Mesendoderm (in vitro differentiated cells): Measurements from ENCODE around the gene C1GALT1.

Source experiments
- DNase-seq: peaks from one replicate; pipeline ENCODE4 v3.0.0; 2013
- H2AK5ac ChIP-seq: 2 replicates; pipeline ENCODE4 v1.6.1; 2013; ENCODE audit warnings: low read length, inconsistent platforms
- H2BK120ac ChIP-seq: 2 replicates; pipeline ENCODE4 v1.6.1; 2013; ENCODE audit warnings: low read depth, mild to moderate bottlenecking, low read length, moderate library complexity, mixed read lengths
- H2BK15ac ChIP-seq: replicated peaks from 2 replicates; pipeline ENCODE4 v1.6.1; 2013; ENCODE audit warnings: low read depth, mild to moderate bottlenecking, moderate library complexity
- H2BK5ac ChIP-seq: 2 replicates; pipeline ENCODE4 v1.6.1; 2013; ENCODE audit warnings: low read length, inconsistent platforms
- H3K18ac ChIP-seq: 2 replicates; pipeline ENCODE4 v1.6.1; 2013; ENCODE audit warnings: mild to moderate bottlenecking, low read length, mixed read lengths
- H3K23ac ChIP-seq: one replicate; pipeline ENCODE4 v1.6.1; 2013; ENCODE audit warnings: low read length
- H3K27ac ChIP-seq: 2 replicates; pipeline ENCODE4 v1.5.1; 2013; ENCODE audit warnings: low read depth, mild to moderate bottlenecking, inconsistent platforms, low read length, moderate library complexity
- H3K27me3 ChIP-seq: 2 replicates; pipeline ENCODE4 v1.6.1; 2013; ENCODE audit warnings: low read length, control low read depth, mild to moderate bottlenecking, inconsistent platforms; ENCODE audit not compliant: insufficient read depth, poor library complexity
- H3K36me3 ChIP-seq: 2 replicates; pipeline ENCODE4 v1.6.1; 2013; ENCODE audit warnings: low read length, inconsistent platforms; ENCODE audit not compliant: control insufficient read depth, insufficient read depth
- H3K4ac ChIP-seq: one replicate; pipeline ENCODE4 v1.6.1; 2013; ENCODE audit warnings: low read depth, mild to moderate bottlenecking, low read length, moderate library complexity
- H3K4me1 ChIP-seq: 2 replicates; pipeline ENCODE4 v1.6.1; 2013; ENCODE audit warnings: low read depth, low read length, inconsistent platforms; ENCODE audit not compliant: control insufficient read depth
- H3K4me2 ChIP-seq: 2 replicates; pipeline ENCODE4 v1.6.1; 2013; ENCODE audit warnings: low read length
- H3K4me3 ChIP-seq: 2 replicates; pipeline ENCODE4 v1.5.1; 2013; ENCODE audit warnings: mild to moderate bottlenecking, low read length
- H3K56ac ChIP-seq: one replicate; pipeline ENCODE4 v1.6.1; 2013; ENCODE audit warnings: low read length
- H3K79me1 ChIP-seq: 2 replicates; pipeline ENCODE4 v1.6.1; 2013; ENCODE audit warnings: low read length, inconsistent platforms
- H3K79me2 ChIP-seq: 2 replicates; pipeline ENCODE4 v1.6.1; 2013; ENCODE audit warnings: mild to moderate bottlenecking, low read length; ENCODE audit not compliant: control insufficient read depth, insufficient read depth
- H3K9ac ChIP-seq: 2 replicates; pipeline ENCODE4 v1.6.1; 2013; ENCODE audit warnings: low read length, inconsistent platforms
- H4K5ac ChIP-seq: one replicate; pipeline ENCODE4 v1.6.1; 2013; ENCODE audit warnings: low read length
- H4K8ac ChIP-seq: one replicate; pipeline ENCODE4 v1.6.1; 2013; ENCODE audit warnings: low read depth, mild to moderate bottlenecking, control low read depth, low read length, moderate library complexity
- WGBS: extraction: QIAGEN DNeasy Blood & Tissue Kit; methylation state at CpG from one replicate; pipeline ENCODE4 v1.1.7; 2013; ENCODE audit warnings: low lambda C conversion rate, missing lambda C conversion rate; ENCODE audit not compliant: insufficient coverage; ENCODE audit errors: extremely low coverage; 5-methylcytosine and 5-hydroxymethylcytosine counted together

The C1GALT1 gene

DNA sequence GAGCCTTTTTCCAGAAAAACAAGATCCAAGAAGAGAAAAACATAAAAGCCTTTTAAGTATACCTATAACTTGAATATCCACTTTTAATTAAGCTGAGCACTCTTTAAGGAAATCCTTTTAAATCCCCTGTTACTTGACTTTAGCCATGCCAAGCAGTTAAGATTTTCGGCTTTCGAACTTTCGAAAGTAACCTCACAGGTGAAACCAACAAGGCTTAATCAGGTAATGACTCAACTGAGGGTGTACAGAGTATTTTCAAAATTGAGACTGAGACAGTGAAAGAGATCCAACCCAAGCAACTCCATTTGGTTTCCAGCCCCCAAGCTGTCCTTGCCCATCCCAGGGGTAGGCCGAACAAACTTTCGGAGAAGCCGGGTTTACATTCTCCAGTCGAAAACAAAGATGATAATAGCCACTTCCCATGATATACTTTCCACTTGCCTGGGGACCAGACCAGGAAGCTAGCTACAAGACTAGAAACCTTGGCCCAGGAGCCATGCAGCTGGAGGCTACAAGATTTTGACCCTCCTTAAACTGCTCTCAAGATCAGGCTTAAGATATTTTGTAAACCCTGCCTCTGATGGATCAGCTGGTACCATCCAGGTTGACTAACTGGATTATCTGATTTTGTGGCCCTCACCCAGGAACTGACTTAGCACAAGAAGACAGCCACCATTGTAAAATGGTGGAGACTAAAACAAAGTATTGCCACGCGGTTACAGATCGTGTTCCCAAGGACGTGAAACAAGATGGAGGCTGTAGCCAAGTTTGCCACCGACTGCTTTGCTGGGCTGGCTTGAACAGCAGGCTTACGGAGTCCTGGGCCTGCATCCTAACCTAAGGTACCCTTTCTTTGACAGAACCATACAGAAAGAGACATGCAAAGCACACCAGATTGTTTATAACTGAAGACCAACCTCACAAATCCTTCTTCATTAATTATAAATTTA lies 32.3 kb downstream of the C1GALT1 start:
- Histone ChIP-seq H2AK5ac (no peak overlapping the region), H3K79me1 (peaks cover 11% of the 10 kb centered on the region), H2BK120ac (no peak overlapping the region), H3K27ac (no peak overlapping the region), H3K4me1 (peaks cover 13% of the 10 kb centered on the region), H3K56ac (peak overlapping the region; percentile 10), H3K27me3 (no peaks in the 10 kb centered on the region), H3K36me3 (no peaks in the 10 kb centered on the region), H2BK15ac (no peak overlapping the region), H4K5ac (peak overlapping the region; percentile 36), H3K4me2 (no peak overlapping the region), H3K4ac (peak overlapping the region; percentile 86), H3K4me3 (no peak overlapping the region), H3K23ac (peak overlapping the region; percentile 29), H2BK5ac (no peak overlapping the region), H3K18ac (no peak overlapping the region), H4K8ac (no peak overlapping the region), H3K9ac (no peak overlapping the region), H3K79me2 (peaks cover 27% of the 10 kb centered on the region)
- WGBS = no CpG with 5 or more reads among the region's 13 CpGs
- DNase-seq = no peak

GRCh38 chr7:7216279-7216678 lies 33.9 kb downstream of the C1GALT1 start:
- H3K79me2 ChIP-seq = peaks cover 27% of the 10 kb centered on the region
- no peak overlapping the region for H3K18ac ChIP-seq
- no CpG with 5 or more reads among the region's 6 CpGs for WGBS
- H3K4me1 ChIP-seq = peaks cover 11% of the 10 kb centered on the region
- no peak overlapping the region for H3K27ac ChIP-seq
- H3K4me2 ChIP-seq = no peak overlapping the region
- H3K79me1 ChIP-seq = peaks cover 11% of the 10 kb centered on the region
- no peaks in the 10 kb centered on the region for H3K27me3 ChIP-seq
- no peak overlapping the region for H3K9ac ChIP-seq
- H3K4ac ChIP-seq = no peak overlapping the region
- H2BK5ac ChIP-seq = no peak overlapping the region
- H3K4me3 ChIP-seq = no peak overlapping the region
- DNase-seq = peak; percentile 52
- no peaks in the 10 kb centered on the region for H3K36me3 ChIP-seq
- no peak overlapping the region for H2BK120ac ChIP-seq
- H4K5ac ChIP-seq = no peak overlapping the region
- H3K23ac ChIP-seq = no peak overlapping the region
- H4K8ac ChIP-seq = no peak overlapping the region
- no peak overlapping the region for H2BK15ac ChIP-seq
- H3K56ac ChIP-seq = no peak overlapping the region
- no peak overlapping the region for H2AK5ac ChIP-seq

DNA sequence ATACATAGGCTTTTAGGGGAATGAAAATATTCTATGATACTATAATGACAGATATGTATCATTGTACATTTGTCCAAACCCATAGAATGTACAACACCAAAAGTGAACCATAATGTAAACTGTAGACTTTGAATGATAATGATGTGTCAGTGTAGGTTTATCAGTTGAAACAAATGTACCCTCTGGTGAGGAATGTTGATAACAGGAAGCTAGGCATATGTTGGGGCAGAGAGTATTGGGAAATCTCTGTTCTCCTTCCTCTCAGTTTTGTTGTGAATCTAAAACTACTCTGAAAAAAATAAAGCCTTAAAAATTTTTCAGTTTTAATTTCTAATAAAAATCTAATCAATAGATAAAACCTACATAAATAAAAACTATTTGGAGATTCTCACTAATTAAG lies 36.9 kb downstream of the C1GALT1 start:
- Histone ChIP-seq H3K23ac (no peak overlapping the region), H3K4me2 (no peak overlapping the region), H3K79me2 (peaks cover 23% of the 10 kb centered on the region), H3K4me3 (no peak overlapping the region), H3K4me1 (peaks cover 13% of the 10 kb centered on the region), H3K9ac (no peak overlapping the region), H3K56ac (no peak overlapping the region), H3K79me1 (peaks cover 11% of the 10 kb centered on the region), H4K8ac (no peak overlapping the region), H4K5ac (no peak overlapping the region), H2BK120ac (no peak overlapping the region), H2BK5ac (no peak overlapping the region), H2AK5ac (no peak overlapping the region), H3K4ac (no peak overlapping the region), H3K27ac (no peak overlapping the region), H3K27me3 (no peaks in the 10 kb centered on the region), H3K18ac (no peak overlapping the region), H3K36me3 (no peaks in the 10 kb centered on the region), H2BK15ac (no peak overlapping the region)
- no peak for DNase-seq

DNA sequence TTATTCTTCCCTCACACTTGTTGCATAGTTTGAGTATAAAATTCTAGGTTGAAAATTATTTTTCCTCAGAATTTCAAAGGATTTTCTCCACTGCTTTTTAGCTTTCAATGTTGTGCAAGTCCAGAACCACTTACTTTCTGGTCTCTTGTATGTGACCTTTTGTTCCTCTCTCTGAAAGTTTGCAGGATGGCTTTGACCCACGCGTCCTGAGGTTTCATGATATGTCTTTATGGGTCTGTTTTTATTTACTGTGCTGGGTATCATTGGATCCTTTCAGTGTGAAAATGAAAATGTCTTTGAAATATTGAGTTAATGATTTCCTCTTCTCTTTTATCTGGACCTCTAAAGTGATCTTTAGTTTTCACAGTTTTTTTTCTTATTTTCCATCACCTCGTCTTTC lies 38.5 kb downstream of the C1GALT1 start:
- no peak overlapping the region for H3K23ac ChIP-seq
- H3K4ac ChIP-seq = no peak overlapping the region
- H4K5ac ChIP-seq = no peak overlapping the region
- no peak for DNase-seq
- H2BK15ac ChIP-seq = no peak overlapping the region
- H3K79me2 ChIP-seq = peaks cover 13% of the 10 kb centered on the region
- no peaks in the 10 kb centered on the region for H3K36me3 ChIP-seq
- no peak overlapping the region for H3K4me3 ChIP-seq
- H3K79me1 ChIP-seq = peaks cover 3% of the 10 kb centered on the region
- no CpG with 5 or more reads among the region's 3 CpGs for WGBS
- H4K8ac ChIP-seq = no peak overlapping the region
- H3K9ac ChIP-seq = no peak overlapping the region
- no peak overlapping the region for H2BK5ac ChIP-seq
- H2BK120ac ChIP-seq = no peak overlapping the region
- H3K4me2 ChIP-seq = no peak overlapping the region
- no peaks in the 10 kb centered on the region for H3K27me3 ChIP-seq
- no peak overlapping the region for H2AK5ac ChIP-seq
- peaks cover 10% of the 10 kb centered on the region for H3K4me1 ChIP-seq
- no peak overlapping the region for H3K18ac ChIP-seq
- no peak overlapping the region for H3K27ac ChIP-seq
- no peak overlapping the region for H3K56ac ChIP-seq

- Histone ChIP-seq H3K27me3 (no peaks in the 10 kb centered on the region), H3K23ac (no peak overlapping the region), H2BK5ac (no peak overlapping the region), H3K18ac (no peak overlapping the region), H3K36me3 (no peaks in the 10 kb centered on the region), H2AK5ac (no peak overlapping the region), H3K79me1 (peaks cover 3% of the 10 kb centered on the region), H4K8ac (no peak overlapping the region), H3K4me2 (no peak overlapping the region), H3K56ac (no peak overlapping the region), H3K4me1 (peaks cover 6% of the 10 kb centered on the region), H3K4ac (no peak overlapping the region), H2BK15ac (no peak overlapping the region), H3K79me2 (peaks cover 10% of the 10 kb centered on the region), H3K4me3 (no peak overlapping the region), H3K9ac (no peak overlapping the region), H3K27ac (no peak overlapping the region), H4K5ac (no peak overlapping the region), H2BK120ac (no peak overlapping the region)
- peak; percentile 47 for DNase-seq
- WGBS = no CpG with 5 or more reads among the region's 2 CpGs
These were observed 39.3 kb downstream of the C1GALT1 start for GRCh38 chr7:7221599-7222038.
